ENCODE measurements around the gene XIRP2. TPM values are rescaled to one million over a fixed set of nuclear protein-coding genes. Genes with fewer than 3 reads are reported as not detected.

XIRP2 gene
- total and polyA plus RNA-seq, 2 of the 13 experiments (the other 11 are each of a cell fraction or from before 2014, with no cell fraction given), result 0.04 to 0.05 TPM

GRCh38 chr2:167134381-167135072 is 246.2 kb downstream of the XIRP2 start:
- Histone ChIP-seq H3K4me1 (ENCODE audit: insufficient read depth, low read length) (no peaks in the 10 kb centered on the region), H3K9me3 (ENCODE audit: low read length) (no peaks in the 10 kb centered on the region), H3K27me3 (ENCODE audit: control insufficient read depth in 1 of 2, insufficient read depth in 2 of 2, low read length in 2 of 2) (no peaks in the 10 kb centered on the region), H3K27ac (ENCODE audit: extremely low read length, insufficient read depth, low read length) (no peak overlapping the region), H3K4me3 (replicated peaks in 1 of 3; ENCODE audit: insufficient read depth in 1 of 3, low read depth in 2 of 3, low read length in 3 of 3) (no peak overlapping the region), H4K20me1 (ENCODE audit: insufficient read depth, low read length) (no peaks in the 10 kb centered on the region), H2AFZ (ENCODE audit: low read length) (no peak overlapping the region), H3K4me2 (ENCODE audit: low read depth, low read length) (no peak overlapping the region), H3K9ac (ENCODE audit: insufficient read depth, low read depth, low read length) (no peak overlapping the region), H3K36me3 (replicated peaks in 1 of 2; ENCODE audit: control insufficient read depth in 1 of 2, insufficient read depth in 2 of 2, low read length in 2 of 2) (no peaks in the 10 kb centered on the region), H3K79me2 (ENCODE audit: insufficient read depth, low read length) (no peaks in the 10 kb centered on the region)
- POLR2A ChIA-PET, result no interaction called here
- intact Hi-C loops (cut with micrococcal nuclease; ENCODE audit: unreplicated experiment) (no loop called here), in situ Hi-C loops (cut with HindIII; ENCODE audit: extremely low pct_ligation_motif_present, low pct_unique_long_range_greater_than_20kb) (loop anchor here (25.0 kb wide), 1 partner anchor 978 kb away; no protein-coding TSS in a partner anchor)
- no TSS peak for BruUV-seq (replicated peaks)
- no peak for FAIRE-seq
- ATAC-seq, result no peak
- DNase-seq (ENCODE audit: low spot score), result peak; percentile 12
- 11% methylated on average over 6 of the region's 6 CpGs for WGBS (ENCODE audit: low lambda C conversion rate)
- TF ChIP-seq EP300 (IDR thresholded peaks at IDR 0.05; ENCODE audit: low read depth in 2 of 2, low read length in 2 of 2) (no peak), EP300 (CRISPR knock-in tag; IDR thresholded peaks at IDR 0.05; ENCODE audit: borderline replicate concordance) (no peak), FOSL2 (CRISPR knock-in tag; IDR thresholded peaks at IDR 0.05) (0 out of 2 replicates have a peak, but pooled peaks have one; percentile 20)
- CTCF ChIA-PET (ENCODE audit: low intra/inter-chr PET ratio, low total read pairs), result no interaction called here

GRCh38 chr2:167135706-167136105 is 247.4 kb downstream of the XIRP2 start:
- FAIRE-seq, result no peak
- no TSS peak for BruUV-seq (replicated peaks)
- 21% methylated on average over 4 of the region's 4 CpGs for WGBS (ENCODE audit: low lambda C conversion rate)
- Histone ChIP-seq H3K4me1 (ENCODE audit: insufficient read depth, low read length) (no peaks in the 10 kb centered on the region), H4K20me1 (ENCODE audit: insufficient read depth, low read length) (no peaks in the 10 kb centered on the region), H3K27me3 (ENCODE audit: control insufficient read depth in 1 of 2, insufficient read depth in 2 of 2, low read length in 2 of 2) (no peaks in the 10 kb centered on the region), H3K27ac (ENCODE audit: extremely low read length, insufficient read depth, low read length) (no peak overlapping the region), H3K4me2 (ENCODE audit: low read depth, low read length) (no peak overlapping the region), H3K79me2 (ENCODE audit: insufficient read depth, low read length) (no peaks in the 10 kb centered on the region), H3K36me3 (replicated peaks in 1 of 2; ENCODE audit: control insufficient read depth in 1 of 2, insufficient read depth in 2 of 2, low read length in 2 of 2) (no peaks in the 10 kb centered on the region), H3K9ac (ENCODE audit: insufficient read depth, low read depth, low read length) (no peak overlapping the region), H2AFZ (ENCODE audit: low read length) (no peak overlapping the region), H3K9me3 (ENCODE audit: low read length) (no peaks in the 10 kb centered on the region), H3K4me3 (replicated peaks in 1 of 3; ENCODE audit: insufficient read depth in 1 of 3, low read depth in 2 of 3, low read length in 3 of 3) (no peak overlapping the region)
- no peak for ATAC-seq
- CTCF ChIA-PET (ENCODE audit: low intra/inter-chr PET ratio, low total read pairs), result no interaction called here
- intact Hi-C loops (cut with micrococcal nuclease; ENCODE audit: unreplicated experiment), result no loop called here
- no peak for DNase-seq (ENCODE audit: low spot score)
- in situ Hi-C loops (cut with HindIII; ENCODE audit: extremely low pct_ligation_motif_present, low pct_unique_long_range_greater_than_20kb), result loop anchor here (25.0 kb wide), 1 partner anchor 977 kb away; no protein-coding TSS in a partner anchor
- POLR2A ChIA-PET, result no interaction called here
- TF ChIP-seq ZBTB8A (CRISPR knock-in tag; IDR thresholded peaks at IDR 0.05; ENCODE audit: borderline replicate concordance, low read depth) (no peak), ZNF333 (CRISPR knock-in tag; IDR thresholded peaks at IDR 0.05; ENCODE audit: borderline replicate concordance) (no peak), YEATS4 (CRISPR knock-in tag; IDR thresholded peaks at IDR 0.05; ENCODE audit: borderline replicate concordance) (no peak), MYNN (CRISPR knock-in tag; IDR thresholded peaks at IDR 0.05; ENCODE audit: low read depth) (no peak), PHF5A (CRISPR knock-in tag; IDR thresholded peaks at IDR 0.05; ENCODE audit: low read depth, unreplicated experiment) (no peak), PAXIP1 (CRISPR knock-in tag; conservative IDR thresholded peaks at IDR 0.05) (no peak), DZIP1 (CRISPR knock-in tag; IDR thresholded peaks at IDR 0.05) (no peak), HOXA9 (CRISPR knock-in tag; IDR thresholded peaks at IDR 0.05; ENCODE audit: borderline replicate concordance) (no peak)
